Measurements from ENCODE around the gene PSORS1C1.

PSORS1C1 gene

DNA sequence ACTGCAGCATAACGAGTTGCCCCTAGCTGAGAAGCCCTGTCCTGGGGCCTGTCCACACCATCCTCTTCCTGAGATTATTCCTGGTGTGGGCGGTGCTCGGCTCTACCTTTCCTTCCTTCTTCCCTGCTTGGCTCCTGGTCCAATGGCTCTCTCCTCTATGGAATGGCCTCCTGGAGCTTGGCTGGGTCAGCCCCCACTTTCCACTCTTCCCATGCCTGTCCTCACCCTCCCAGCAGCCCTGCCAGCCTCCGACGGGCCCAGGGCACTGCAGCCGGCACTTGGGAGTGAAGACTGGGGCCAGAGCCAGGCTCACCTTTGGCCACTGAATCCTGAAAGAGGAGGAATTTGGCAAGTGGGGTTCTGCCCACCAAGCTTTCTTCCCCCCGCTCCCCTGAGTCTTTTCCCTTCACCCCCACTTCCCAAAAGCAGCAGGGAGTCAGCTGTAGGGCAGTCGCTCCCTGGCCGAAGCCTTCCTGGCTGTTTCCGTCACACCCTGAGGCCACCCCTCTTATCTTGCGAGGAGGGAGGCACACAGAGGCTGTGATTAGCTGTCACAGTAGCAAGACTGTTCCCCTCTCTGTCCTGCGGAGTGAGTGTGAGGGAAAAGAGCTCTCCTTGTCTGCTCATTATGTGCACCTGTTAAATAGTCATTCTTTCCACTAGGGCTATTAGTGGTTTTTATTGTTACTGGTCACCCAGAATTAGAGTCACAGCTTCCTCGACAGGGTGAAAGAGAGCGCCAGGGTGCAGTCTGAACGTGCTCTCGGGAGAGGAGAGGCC, 12.0 kb downstream of the PSORS1C1 start:
- no peak for DNase-seq (ENCODE audit: low spot score)

GRCh38 chr6:31128093-31128676, 13.6 kb downstream of the PSORS1C1 start:
- peak; percentile 32 for DNase-seq (ENCODE audit: low spot score)

DNA sequence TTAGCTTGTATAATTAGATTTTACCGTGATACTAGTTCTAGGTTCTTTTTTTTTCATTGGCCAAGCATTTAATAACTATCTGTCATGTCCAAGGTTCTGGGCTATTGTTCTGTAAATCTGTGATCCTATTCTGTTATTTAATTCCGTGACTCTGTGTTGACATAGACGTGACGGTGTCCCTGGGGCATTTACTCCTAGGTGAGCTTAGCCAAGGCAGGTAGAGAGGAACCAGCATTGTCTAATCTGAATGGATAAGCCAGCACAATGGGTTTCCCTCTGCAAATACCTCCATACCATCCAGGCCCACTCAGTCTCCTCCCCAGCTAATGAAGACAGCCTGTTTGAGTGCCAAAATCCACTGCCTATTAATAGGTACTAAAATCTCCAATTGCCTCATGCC, 14.5 kb downstream of the PSORS1C1 start:
- DNase-seq (ENCODE audit: low spot score): no peak

- DNase-seq (ENCODE audit: low spot score): no peak
Observed at GRCh38 chr6:31130751-31131150, 16.2 kb downstream of the PSORS1C1 start.

DNA sequence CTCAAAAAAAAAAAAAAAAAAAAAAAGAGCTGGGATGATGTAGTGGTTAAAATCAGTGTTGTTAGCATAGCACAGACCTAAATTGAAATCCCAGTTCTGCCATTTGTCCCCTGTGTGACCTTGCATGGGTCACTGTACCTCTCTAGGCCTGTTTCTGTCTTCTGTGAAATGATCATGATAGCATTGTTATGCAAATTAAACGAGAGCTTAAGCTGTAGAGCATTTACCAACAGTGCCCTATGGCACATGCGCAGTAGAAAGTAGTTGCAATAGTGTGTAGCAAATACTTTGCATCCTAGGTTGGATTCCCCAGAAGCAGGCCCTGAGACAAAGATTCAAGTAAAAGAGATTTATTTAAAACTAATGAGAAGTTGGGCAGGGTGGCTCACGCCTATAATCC, 17.0 kb downstream of the PSORS1C1 start:
- no peak for DNase-seq (ENCODE audit: low spot score)

DNA sequence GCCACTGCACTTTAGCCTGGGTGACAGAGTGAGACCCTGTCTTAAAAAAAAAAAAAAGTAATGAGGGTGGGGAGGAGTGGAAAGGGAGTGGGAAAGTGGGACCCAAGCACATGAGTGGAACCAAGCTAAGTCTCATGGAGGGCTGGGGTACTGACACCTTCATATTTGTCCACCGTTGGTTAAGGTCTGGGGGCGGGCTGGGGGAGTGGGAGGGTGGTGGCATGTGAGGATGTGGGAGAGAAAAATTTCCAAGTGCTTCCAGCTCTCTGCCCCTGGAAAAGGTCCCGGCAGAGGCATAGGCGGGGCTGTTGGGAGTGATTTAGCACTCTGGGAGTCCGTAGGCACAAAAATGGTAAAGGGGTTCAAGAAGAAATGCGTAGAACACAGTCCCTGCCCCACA, 18.2 kb downstream of the PSORS1C1 start:
- no peak for DNase-seq (ENCODE audit: low spot score)

DNA sequence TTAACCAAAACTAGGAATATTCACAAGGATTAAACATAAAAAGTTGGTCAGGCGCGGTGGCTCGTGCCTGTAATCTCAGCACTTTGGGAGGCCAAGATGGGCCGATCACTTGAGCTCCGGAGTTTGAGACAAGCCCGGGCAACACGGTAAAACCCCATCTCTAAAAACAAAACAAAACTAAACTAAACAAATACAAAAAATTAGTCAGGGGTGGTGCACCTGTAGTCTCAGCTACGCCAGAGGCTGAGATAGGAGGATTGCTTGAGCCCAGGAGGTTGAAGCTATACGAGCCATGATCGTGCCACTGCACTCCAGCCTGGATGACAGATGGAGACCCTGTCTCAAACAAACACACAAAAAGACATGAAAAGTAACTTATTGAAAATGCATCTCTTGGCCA, 21.1 kb downstream of the PSORS1C1 start:
- DNase-seq (ENCODE audit: low spot score): no peak

GRCh38 chr6:31138982-31139381, 24.4 kb downstream of the PSORS1C1 start, which contains the start of gene PSORS1C2:
TSS of gene PSORS1C2 (minus strand) at chr6:31139066. CDS start at chr6:31139026, 40 bp downstream.
- no peak for DNase-seq (ENCODE audit: low spot score)

DNA sequence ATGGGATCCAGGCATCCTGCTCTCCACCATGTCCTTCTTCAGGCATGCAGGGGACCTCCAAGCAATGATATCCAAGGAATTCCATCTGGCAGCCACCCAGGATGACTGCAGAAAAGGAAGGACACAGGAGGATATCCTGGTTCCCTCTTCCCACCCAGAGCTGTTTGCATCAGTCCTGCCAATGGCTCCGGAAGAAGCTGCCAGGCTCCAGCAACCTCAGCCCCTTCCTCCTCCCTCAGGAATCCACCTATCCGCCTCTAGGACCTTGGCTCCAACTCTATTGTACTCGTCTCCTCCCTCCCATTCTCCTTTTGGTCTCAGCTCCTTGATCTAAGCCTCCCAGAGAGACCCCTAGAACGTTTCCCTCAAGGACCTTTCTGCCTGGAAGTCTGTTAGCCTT, 25.0 kb downstream of the PSORS1C1 start:
- DNase-seq (ENCODE audit: low spot score): no peak

DNA sequence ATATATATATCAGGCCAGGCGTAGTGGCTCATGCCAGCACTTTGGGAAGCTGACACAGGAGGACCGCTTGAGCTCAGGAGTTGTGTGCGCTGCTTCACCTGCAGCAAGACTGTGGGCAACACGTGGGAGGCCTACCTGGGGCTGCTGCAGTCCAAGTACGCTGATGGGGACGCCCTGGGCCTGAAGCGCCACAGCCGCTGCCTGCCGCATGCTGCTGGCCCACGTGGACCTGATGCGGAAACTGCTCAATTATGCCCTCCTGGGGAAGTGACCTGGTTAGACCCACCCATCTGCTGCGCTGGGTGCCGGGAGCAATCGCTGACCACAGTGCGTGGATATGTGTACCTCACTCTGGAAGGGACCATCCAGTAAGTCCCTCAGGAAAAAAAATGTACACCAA, 26.0 kb downstream of the PSORS1C1 start:
- no peak for DNase-seq (ENCODE audit: low spot score)

DNA sequence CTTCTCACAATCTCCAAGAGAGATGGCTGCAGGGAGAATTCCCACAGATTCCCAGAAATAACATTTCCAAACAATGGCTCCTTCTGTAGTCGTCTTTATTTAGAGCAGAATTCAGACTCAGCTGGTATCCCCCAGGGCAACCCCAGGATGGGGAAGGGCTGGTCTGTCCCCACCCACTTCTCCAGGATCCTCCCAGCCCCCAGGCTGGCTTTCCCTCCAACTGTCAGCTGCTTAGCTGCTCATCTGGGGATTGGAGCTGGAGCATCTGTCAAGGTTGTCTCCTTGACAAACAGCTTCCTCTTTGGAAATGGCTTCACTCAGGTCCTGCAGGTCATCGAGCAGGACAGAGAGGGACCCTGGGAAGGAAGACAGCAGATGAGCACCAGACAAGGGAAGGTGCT, 27.8 kb downstream of the PSORS1C1 start:
- DNase-seq (ENCODE audit: low spot score): no peak

- no peak for DNase-seq (ENCODE audit: low spot score)
Observed at GRCh38 chr6:31143148-31143547, 28.5 kb downstream of the PSORS1C1 start.

DNA sequence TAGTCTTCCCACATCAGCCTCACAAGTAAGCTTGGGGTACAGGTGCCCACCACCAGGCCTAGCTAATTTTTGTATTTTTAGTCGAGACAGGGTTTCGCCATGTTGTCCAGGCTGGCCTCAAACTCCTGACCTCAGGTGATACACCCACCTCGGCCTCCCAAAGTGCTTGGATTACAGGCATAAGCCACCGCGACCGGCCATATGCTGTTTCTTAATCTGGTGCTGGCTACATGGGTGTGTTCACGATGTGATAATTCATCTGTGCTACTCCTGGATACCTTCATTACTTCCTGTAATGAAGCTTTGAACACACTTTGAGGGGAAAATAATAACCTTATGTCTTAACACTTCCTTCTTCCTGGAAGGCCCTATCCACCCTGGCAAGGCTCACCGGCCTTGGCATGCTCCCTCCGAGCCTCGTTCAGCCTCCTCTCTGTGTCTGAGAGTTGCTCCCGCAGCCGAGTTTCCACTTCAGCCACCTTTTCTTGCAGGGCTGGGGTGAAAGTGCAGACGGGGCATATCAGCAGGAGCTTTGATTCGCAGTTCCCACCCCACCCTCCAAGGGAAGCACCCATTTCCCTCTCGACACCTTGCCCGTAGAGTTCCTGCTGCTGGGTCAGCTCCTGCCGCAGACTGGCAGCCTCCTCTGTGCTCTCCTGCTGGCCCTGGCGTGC, 29.8 kb downstream of the PSORS1C1 start:
- no peak for DNase-seq (ENCODE audit: low spot score)

DNA sequence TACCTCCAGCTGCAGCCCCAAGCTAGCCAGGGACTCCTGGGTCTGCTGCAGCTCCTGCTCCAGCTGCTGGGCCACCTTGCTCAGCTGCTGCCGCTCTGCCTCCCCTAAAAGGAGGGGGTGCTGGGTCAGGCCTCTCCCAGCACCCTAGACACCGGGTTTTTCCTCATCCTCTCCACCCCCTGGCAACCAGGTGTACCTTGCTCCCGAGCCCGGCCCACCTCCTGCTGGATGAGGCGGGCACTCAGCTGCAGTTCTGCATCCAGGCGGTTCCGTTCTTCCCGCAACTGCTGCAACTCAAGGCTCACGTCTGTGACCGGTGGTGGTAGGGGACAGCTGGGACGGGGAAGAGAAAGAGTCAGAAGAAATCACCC, 30.4 kb downstream of the PSORS1C1 start:
- no peak for DNase-seq (ENCODE audit: low spot score)

GRCh38 chr6:31145386-31145785, 30.8 kb downstream of the PSORS1C1 start:
- DNase-seq (ENCODE audit: low spot score): no peak

GRCh38 chr6:31149827-31150447, 35.3 kb downstream of the PSORS1C1 start:
- no peak for DNase-seq (ENCODE audit: low spot score)

DNA sequence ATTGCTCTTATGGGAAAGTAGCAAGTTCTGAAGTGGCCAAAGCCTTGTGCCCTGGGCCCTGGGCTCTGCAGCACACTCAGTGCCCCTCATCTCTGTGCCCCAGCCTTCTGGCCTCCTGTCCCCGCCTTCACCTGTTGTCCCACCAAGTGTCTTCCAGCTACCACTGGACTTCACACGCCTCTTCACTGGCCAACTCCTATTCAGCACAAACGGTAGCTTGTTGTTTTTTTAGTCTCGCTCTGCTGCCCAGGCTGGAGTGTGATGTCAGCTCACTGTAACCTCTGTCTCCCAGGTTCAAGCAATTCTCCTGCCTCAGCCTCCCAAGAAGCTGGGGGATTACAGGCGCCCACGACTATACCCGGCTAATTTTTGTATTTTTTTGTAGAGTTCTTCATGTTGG, 38.2 kb downstream of the PSORS1C1 start:
- DNase-seq (ENCODE audit: low spot score): no peak

GRCh38 chr6:31154436-31154835, 39.8 kb downstream of the PSORS1C1 start:
- DNase-seq (ENCODE audit: low spot score): no peak

DNA sequence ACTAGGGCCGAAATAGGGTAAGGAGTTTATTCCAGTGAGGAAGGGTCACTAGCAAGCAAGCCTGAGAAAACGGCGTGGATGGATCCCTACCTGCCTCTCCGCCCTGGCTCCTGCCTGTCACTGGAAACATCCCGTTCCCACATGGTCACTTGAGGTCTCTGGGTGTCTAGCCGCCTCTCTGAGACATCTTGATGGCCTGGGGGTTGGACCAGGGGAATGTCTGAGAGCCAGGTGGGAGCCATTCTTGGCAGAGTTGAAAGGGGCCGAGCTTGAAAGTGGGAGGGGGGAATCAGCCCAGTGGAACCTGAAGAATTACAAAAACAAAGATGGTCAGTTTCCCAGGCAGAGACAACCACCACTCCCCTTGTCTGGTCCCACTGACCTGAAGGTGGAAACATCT, 42.0 kb downstream of the PSORS1C1 start:
- no peak for DNase-seq (ENCODE audit: low spot score)

DNA sequence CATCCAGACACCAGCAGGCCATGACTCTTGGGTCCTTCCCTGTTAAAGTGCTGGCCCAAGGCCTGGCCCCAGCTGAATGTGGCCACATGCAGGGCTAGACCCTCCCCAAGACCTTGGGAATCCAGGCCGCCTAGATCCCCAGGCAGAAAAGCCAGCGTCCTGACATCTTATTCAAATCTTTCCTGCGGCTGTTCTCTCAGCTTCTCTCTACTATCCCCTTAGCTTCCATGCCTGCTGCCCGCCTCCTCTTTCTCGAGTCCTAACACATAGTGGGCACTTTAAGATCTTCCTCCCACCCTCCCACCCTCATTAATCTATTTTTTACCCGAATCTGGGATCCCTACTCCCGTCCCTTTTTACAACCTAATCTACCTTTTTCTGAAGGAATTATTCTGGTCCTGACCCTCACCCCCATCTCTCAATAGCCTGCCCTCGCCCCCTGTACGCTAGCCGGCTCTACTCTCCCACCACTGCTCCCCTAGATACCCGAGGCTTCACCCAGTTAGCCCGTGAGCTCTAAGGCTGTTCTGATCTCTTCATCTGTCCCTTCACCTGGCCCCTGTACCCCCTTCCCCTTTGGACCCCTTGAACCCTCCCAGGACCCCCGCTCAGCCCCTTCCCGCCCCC, 43.0 kb downstream of the PSORS1C1 start, which contains the start of gene CCHCR1:
Gene CCHCR1 (minus strand): TSS at position 290 of the 627 bp plus-strand sequence. CDS start 202 bp downstream, at position 88.
- DNase-seq (ENCODE audit: low spot score): no peak

- DNase-seq (ENCODE audit: low spot score): peak; percentile 99
Observed at GRCh38 chr6:31158140-31158862, 43.7 kb downstream of the PSORS1C1 start, which contains the start of gene TCF19. TSS of gene TCF19 (plus strand) at chr6:31158589. CDS start at chr6:31159470, 881 bp downstream.
